OCI-LY3 (cell line): Measurements from ENCODE around the gene PRRC1.
A peak's percentile ranks its signal among the peaks of the same experiment; 100 is the strongest.

Experiments
- CTCF ChIP-seq: fragments of 200-600, 300-600 bp; sonication (generic); IDR thresholded peaks from 2 replicates; pipeline ENCODE4 v1.5.1; 2014; ENCODE audit warnings: antibody characterized with exemption, low read length, low read depth
- EZH2phosphoT487 ChIP-seq: fragments of 200-600 bp; shearing (Covaris generic); IDR thresholded peaks from 2 replicates; pipeline ENCODE4 v1.6.1; 2018; ENCODE audit warnings: antibody characterized with exemption, mixed run types, low read depth

- TF ChIP-seq CTCF = peak; percentile 69
- TF ChIP-seq EZH2phosphoT487 = no peak
Measured at GRCh38 chr5:127564002-127564769, 46.7 kb downstream of the PRRC1 start.
